DND-41 (cell line): ENCODE data around the gene ARHGAP22.

Source experiments
- ATAC-seq: fragments of 200-7000 bp; cut with Tn5 transposase; 3 replicates; pipeline ENCODE4 v1.9.1; 2021; ENCODE audit warnings: low read depth; ENCODE audit not compliant: insufficient read depth
- DNase-seq: peaks from one replicate; pipeline ENCODE4 v3.0.0-alpha.2; 2020
- H2AFZ ChIP-seq: 2 replicates; pipeline ENCODE4 v1.6.0; 2012; ENCODE audit warnings: low read depth, low read length
- H3K27ac ChIP-seq: 2 replicates; pipeline ENCODE4 v1.5.1; 2012; ENCODE audit warnings: low read length, inconsistent platforms
- H3K27me3 ChIP-seq: fragments of 200-600 bp; sonication (generic); 2 replicates; pipeline ENCODE4 v1.6.0; 2012; ENCODE audit warnings: low read length, mild to moderate bottlenecking, inconsistent platforms; ENCODE audit not compliant: insufficient read depth, poor library complexity
- H3K36me3 ChIP-seq: 2 replicates; pipeline ENCODE4 v1.5.1; 2012; ENCODE audit warnings: low read length, inconsistent platforms; ENCODE audit not compliant: insufficient read depth
- H3K4me1 ChIP-seq: 2 replicates; pipeline ENCODE4 v1.5.1; 2012; ENCODE audit warnings: mild to moderate bottlenecking, low read length; ENCODE audit not compliant: insufficient read depth
- H3K4me2 ChIP-seq: 2 replicates; pipeline ENCODE4 v1.6.0; 2012; ENCODE audit warnings: mild to moderate bottlenecking, moderate library complexity, low read length, inconsistent platforms; ENCODE audit not compliant: insufficient read depth
- H3K4me3 ChIP-seq, 2 experiments: fragments of 200-600 bp in 1 of 2; shearing (Covaris generic) in 1 of 2; 2 replicates each; pipeline ENCODE4 v1.5.1; 2012 to 2016; ENCODE audit warnings: inconsistent platforms in 2 of 2, low read length in 2 of 2, mild to moderate bottlenecking in 2 of 2, low read depth in 1 of 2, moderate library complexity in 1 of 2
- H3K79me2 ChIP-seq: 2 replicates; pipeline ENCODE4 v1.6.0; 2012; ENCODE audit warnings: low read length, inconsistent platforms; ENCODE audit not compliant: insufficient read depth
- H3K9ac ChIP-seq: 2 replicates; pipeline ENCODE4 v1.6.0; 2012; ENCODE audit warnings: low read depth, mild to moderate bottlenecking, inconsistent platforms, low read length, moderate library complexity
- H3K9me3 ChIP-seq: 2 replicates; pipeline ENCODE4 v1.5.1; 2012; ENCODE audit warnings: low read length, moderate library complexity, mild to moderate bottlenecking, inconsistent platforms; ENCODE audit not compliant: insufficient read depth, severe bottlenecking
- H4K20me1 ChIP-seq: 2 replicates; pipeline ENCODE4 v1.6.0; 2012; ENCODE audit warnings: low read length; ENCODE audit not compliant: insufficient read depth
- CTCF ChIP-seq: IDR thresholded peaks from 2 replicates; pipeline ENCODE4 v1.5.1; 2012; ENCODE audit warnings: borderline replicate concordance, low read length, moderate library complexity, mild to moderate bottlenecking; ENCODE audit not compliant: poor library complexity, severe bottlenecking; ENCODE audit errors: extremely low read depth
- EZH2 ChIP-seq: IDR thresholded peaks from 3 replicates; pipeline ENCODE4 v1.6.1; 2012; ENCODE audit warnings: borderline replicate concordance, low read depth, mild to moderate bottlenecking, moderate library complexity, low read length, inconsistent platforms; ENCODE audit not compliant: severe bottlenecking

ARHGAP22 gene

GRCh38 chr10:48634198-48634983 is 29.5 kb upstream of the ARHGAP22 start:
- peak; percentile 98 for ATAC-seq
- H2AFZ ChIP-seq, result no peak overlapping the region
- no peaks in the 10 kb centered on the region for H3K36me3 ChIP-seq
- H3K4me2 ChIP-seq, result peak overlapping the region; percentile 9; the same call in 1 of the 2 replicates
- H3K9ac ChIP-seq, result no peak overlapping the region
- H3K79me2 ChIP-seq, result no peaks in the 10 kb centered on the region
- H3K27ac ChIP-seq, result 0 out of 2 replicates have a peak overlapping the region, but pooled peaks have one; percentile 6
- H3K4me3 ChIP-seq, result no peak overlapping the region
- TF ChIP-seq CTCF (no peak), EZH2 (no peak)
- no peaks in the 10 kb centered on the region for H3K9me3 ChIP-seq
- H3K27me3 ChIP-seq, result peaks cover 4% of the 10 kb centered on the region
- H3K4me1 ChIP-seq, result peaks cover 27% of the 10 kb centered on the region
- DNase-seq, result peak; percentile 87
- H4K20me1 ChIP-seq, result no peaks in the 10 kb centered on the region

GRCh38 chr10:48633381-48634197 is 28.7 kb upstream of the ARHGAP22 start:
- H3K4me1 ChIP-seq, result peaks cover 27% of the 10 kb centered on the region
- H4K20me1 ChIP-seq, result no peaks in the 10 kb centered on the region
- no peak overlapping the region for H3K27ac ChIP-seq
- no peaks in the 10 kb centered on the region for H3K9me3 ChIP-seq
- H3K36me3 ChIP-seq, result no peaks in the 10 kb centered on the region
- H3K79me2 ChIP-seq, result no peaks in the 10 kb centered on the region
- H3K27me3 ChIP-seq, result peaks cover 4% of the 10 kb centered on the region
- no peak overlapping the region for H3K4me2 ChIP-seq
- ATAC-seq (peak; percentile 11; the same call in 2 of the 3 replicates), DNase-seq (no peak)
- no peak overlapping the region for H3K4me3 ChIP-seq
- TF ChIP-seq CTCF (no peak), EZH2 (no peak)
- H2AFZ ChIP-seq, result no peak overlapping the region
- no peak overlapping the region for H3K9ac ChIP-seq

DNA sequence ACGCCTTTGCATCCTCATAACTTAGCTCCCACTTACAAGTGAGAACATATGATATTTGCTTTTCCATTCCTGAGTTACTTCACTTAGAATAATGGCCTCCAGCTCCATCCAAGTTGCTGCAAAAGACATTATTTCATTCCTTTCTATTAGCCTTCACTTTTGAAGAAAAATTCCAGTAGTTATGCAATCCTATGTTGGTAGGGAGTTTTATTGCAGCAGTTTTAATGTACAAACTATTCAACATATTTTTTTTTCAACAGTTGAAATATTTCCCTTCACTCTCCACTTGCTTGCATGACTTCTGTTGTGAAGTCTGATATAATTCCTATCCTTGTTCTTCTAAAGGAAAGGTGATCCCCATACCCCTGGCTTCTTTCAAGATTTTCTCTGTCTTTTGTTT is 27.3 kb upstream of the ARHGAP22 start:
- TF ChIP-seq CTCF, result no peak
- no peak for TF ChIP-seq EZH2
- H3K4me3 ChIP-seq, result no peak overlapping the region
- H3K79me2 ChIP-seq, result no peaks in the 10 kb centered on the region
- H3K4me1 ChIP-seq, result peaks cover 27% of the 10 kb centered on the region
- H3K9ac ChIP-seq, result no peak overlapping the region
- H3K27ac ChIP-seq, result no peak overlapping the region
- no peaks in the 10 kb centered on the region for H3K9me3 ChIP-seq
- no peak for ATAC-seq
- DNase-seq, result no peak
- no peak overlapping the region for H2AFZ ChIP-seq
- no peaks in the 10 kb centered on the region for H4K20me1 ChIP-seq
- H3K36me3 ChIP-seq, result no peaks in the 10 kb centered on the region
- H3K4me2 ChIP-seq, result no peak overlapping the region
- H3K27me3 ChIP-seq, result peaks cover 4% of the 10 kb centered on the region
